CD4-positive, alpha-beta T cell (primary cell): ENCODE measurements around the gene INSR. TPM values are rescaled to one million over a fixed set of nuclear protein-coding genes. Genes with fewer than 3 reads are reported as not detected.

Source experiments
- ATAC-seq: fragments of 200-7000 bp; cut with Tn5 transposase; one replicate; pipeline ENCODE4 v1.10.0; 2022; ENCODE audit warnings: mild to moderate bottlenecking; ENCODE audit not compliant: poor library complexity
- CTCF ChIA-PET: fragments of 350-600 bp; sonication (Branson Sonifier 250); formaldehyde crosslinking; loops from one replicate; lab custom pipeline; 2021; ENCODE audit warnings: antibody characterized with exemption, inconsistent platforms; lab: Charles Lee
- POLR2A ChIA-PET: fragments of 350-600 bp; sonication (Branson Sonifier 250); formaldehyde crosslinking; loops from one replicate; lab custom pipeline; 2021; ENCODE audit warnings: antibody characterized with exemption, inconsistent platforms; lab: Charles Lee
- DNase-seq, 14 experiments: peaks; one replicate each; pipeline ENCODE4 v3.0.0-alpha.2; 2013 to 2020; ENCODE audit warnings: mixed read lengths in 2 of 14
- H3K27ac ChIP-seq, 2 donors: one replicate each; pipeline versions ENCODE4 v1.5.1 to v1.7.0; 2013; ENCODE audit warnings: low read length in 2 of 2, low read depth in 1 of 2, mild to moderate bottlenecking in 1 of 2
- H3K27me3 ChIP-seq, 2 experiments: 1 replicate in 1 of 2; 2 replicates in 1 of 2; pipeline versions ENCODE4 v1.6.1 to v1.7.0; 2013; ENCODE audit warnings: low read length in 2 of 2, control low read depth in 1 of 2, mild to moderate bottlenecking in 1 of 2, moderate library complexity in 1 of 2; ENCODE audit not compliant: insufficient read depth in 2 of 2, control insufficient read depth in 1 of 2
- H3K36me3 ChIP-seq: one replicate; pipeline ENCODE4 v1.6.1; 2013; ENCODE audit warnings: low read length, control low read depth; ENCODE audit not compliant: insufficient read depth
- H3K4me1 ChIP-seq: one replicate; pipeline ENCODE4 v1.6.1; 2013; ENCODE audit warnings: low read length, control low read depth; ENCODE audit not compliant: insufficient read depth
- H3K4me3 ChIP-seq: one replicate; pipeline ENCODE4 v1.5.1; 2013; ENCODE audit warnings: mild to moderate bottlenecking, low read length, moderate library complexity
- H3K9me3 ChIP-seq, 2 experiments: 1 replicate in 1 of 2; 2 replicates in 1 of 2; pipeline versions ENCODE4 v1.6.1 to v1.7.0; 2013; ENCODE audit warnings: low read length in 2 of 2, mild to moderate bottlenecking in 2 of 2, control low read depth in 1 of 2, moderate library complexity in 1 of 2; ENCODE audit not compliant: control insufficient read depth in 1 of 2, insufficient read depth in 1 of 2
- H3K27ac Mint-ChIP-seq: one replicate; pipeline ENCODE4 v1.8.0; 2020; ENCODE audit warnings: mixed read lengths
- H3K27me3 Mint-ChIP-seq: one replicate; pipeline ENCODE4 v1.8.0; 2021; ENCODE audit warnings: mixed read lengths
- H3K36me3 Mint-ChIP-seq: one replicate; pipeline ENCODE4 v1.8.0; 2021; ENCODE audit warnings: low read depth, mixed read lengths
- H3K4me1 Mint-ChIP-seq: one replicate; pipeline ENCODE4 v1.8.0; 2021; ENCODE audit warnings: low read depth, mixed read lengths
- H3K4me3 Mint-ChIP-seq: one replicate; pipeline ENCODE4 v1.8.0; 2020; ENCODE audit warnings: mild to moderate bottlenecking, mixed read lengths
- H3K9me3 Mint-ChIP-seq: one replicate; pipeline ENCODE4 v1.8.0; 2020; ENCODE audit warnings: mixed read lengths
- CTCF ChIP-seq: fragments of 200-600 bp; IDR thresholded peaks from one replicate; pipeline ENCODE4 v1.8.0; 2022; ENCODE audit warnings: antibody characterized with exemption, mild to moderate bottlenecking
- intact Hi-C, 2 experiments: fragments of 100-400 bp; cut with DNase I in 1 of 2; cut with micrococcal nuclease in 1 of 2; formaldehyde crosslinking; loops; one replicate each; pipeline versions ENCODE4 v1.15.1 to v1.9.0; 2023 to 2025; cut with DNase I, micrococcal nuclease
- total RNA-seq, 174 experiments: library from RNA in 2 of 174; stranded (reverse) in 2 of 174; gene quantifications; one replicate each; pipeline ENCODE4 v1.2.3 and lab custom pipeline; 2021 to 2026

The INSR gene
- total RNA-seq, 2 experiments from 2014 or later = 1.8 to 3.0 TPM

- H3K36me3 Mint-ChIP-seq = peaks cover 17% of the 10 kb centered on the region
- H3K27ac Mint-ChIP-seq = no peak overlapping the region
- no peak for TF ChIP-seq CTCF
- H3K9me3 Mint-ChIP-seq = peaks cover 3% of the 10 kb centered on the region
- Histone ChIP-seq H3K27me3 (no peaks in the 10 kb centered on the region), H3K27ac (no peak overlapping the region), H3K36me3 (no peaks in the 10 kb centered on the region), H3K4me1 (no peaks in the 10 kb centered on the region), H3K9me3 (peaks cover 11 to 18% of the 10 kb centered on the region in 2 experiments), H3K4me3 (no peak overlapping the region)
- no peak overlapping the region for H3K4me3 Mint-ChIP-seq
- POLR2A ChIA-PET = no interaction called here
- DNase-seq (no peak), ATAC-seq (no peak)
- H3K4me1 Mint-ChIP-seq = no peaks in the 10 kb centered on the region
- H3K27me3 Mint-ChIP-seq = no peaks in the 10 kb centered on the region
- intact Hi-C loops = no loop called here
- CTCF ChIA-PET = no interaction called here
Observed at GRCh38 chr19:7124782-7125181, 169.4 kb downstream of the INSR start.

GRCh38 chr19:7122701-7123100, 171.5 kb downstream of the INSR start:
- no peak for TF ChIP-seq CTCF
- H3K4me3 Mint-ChIP-seq = no peak overlapping the region
- CTCF ChIA-PET = no interaction called here
- H3K9me3 Mint-ChIP-seq = peaks cover 3% of the 10 kb centered on the region
- intact Hi-C loops = no loop called here
- H3K27ac Mint-ChIP-seq = no peak overlapping the region
- Histone ChIP-seq H3K4me1 (no peaks in the 10 kb centered on the region), H3K4me3 (no peak overlapping the region), H3K27me3 (no peaks in the 10 kb centered on the region), H3K36me3 (no peaks in the 10 kb centered on the region), H3K9me3 (peaks cover 11 to 18% of the 10 kb centered on the region in 2 experiments), H3K27ac (no peak overlapping the region)
- H3K36me3 Mint-ChIP-seq = peaks cover 17% of the 10 kb centered on the region
- POLR2A ChIA-PET = no interaction called here
- ATAC-seq = no peak
- no peaks in the 10 kb centered on the region for H3K4me1 Mint-ChIP-seq
- H3K27me3 Mint-ChIP-seq = no peaks in the 10 kb centered on the region
- DNase-seq = no peak

- ChIA-PET POLR2A (no interaction called here), CTCF (no interaction called here)
- no peak overlapping the region for H3K27ac ChIP-seq
- no peaks in the 10 kb centered on the region for H3K27me3 ChIP-seq
- peaks cover under 1 to 6% of the 10 kb centered on the region in 2 experiments for H3K9me3 ChIP-seq
- H3K4me3 ChIP-seq = no peak overlapping the region
- no peak for TF ChIP-seq CTCF
- H3K4me1 ChIP-seq = no peaks in the 10 kb centered on the region
- no peak for DNase-seq
- H3K27me3 Mint-ChIP-seq = no peaks in the 10 kb centered on the region
- ATAC-seq = no peak
- no peak overlapping the region for H3K27ac Mint-ChIP-seq
- H3K9me3 Mint-ChIP-seq = peaks cover 3% of the 10 kb centered on the region
- no peak overlapping the region for H3K4me3 Mint-ChIP-seq
- no peaks in the 10 kb centered on the region for H3K36me3 ChIP-seq
- no peaks in the 10 kb centered on the region for H3K4me1 Mint-ChIP-seq
- peaks cover 17% of the 10 kb centered on the region for H3K36me3 Mint-ChIP-seq
- intact Hi-C loops = no loop called here
Observed at GRCh38 chr19:7120499-7120898, 173.7 kb downstream of the INSR start.
